Colon (tissue), 2 donors: ENCODE data around the gene PSMG3.

ENCODE experiments used
- FAIRE-seq: peaks from 2 replicates; lab custom pipeline; 2012; peaks lifted over from hg19 to GRCh38; lab: Jason Lieb, UNC
- donor health status: control.
- donor health status: control.

Gene PSMG3

GRCh38 chr7:1579481-1580421, 9.9 kb upstream of the PSMG3 start:
- no peak for FAIRE-seq

GRCh38 chr7:1578513-1578912, 8.7 kb upstream of the PSMG3 start:
- FAIRE-seq = no peak

GRCh38 chr7:1576521-1577253, 6.9 kb upstream of the PSMG3 start:
- FAIRE-seq = no peak

- no peak for FAIRE-seq
These were observed 6.0 kb upstream of the PSMG3 start for GRCh38 chr7:1575809-1576208.

- FAIRE-seq = no peak
These were observed 2.4 kb upstream of the PSMG3 start for GRCh38 chr7:1572111-1572822.

GRCh38 chr7:1569440-1569832, 396 bp downstream of the PSMG3 start:
- no peak for FAIRE-seq

- FAIRE-seq = no peak
These were observed 816 bp downstream of the PSMG3 start for GRCh38 chr7:1569016-1569415.

- FAIRE-seq = no peak
These were observed 1.8 kb downstream of the PSMG3 start for GRCh38 chr7:1567896-1568510.

- no peak for FAIRE-seq
These were observed 2.6 kb downstream of the PSMG3 start for GRCh38 chr7:1567049-1567771.

GRCh38 chr7:1566687-1567048, 3.2 kb downstream of the PSMG3 start:
- no peak for FAIRE-seq

- FAIRE-seq = no peak
These were observed 5.2 kb downstream of the PSMG3 start for GRCh38 chr7:1564603-1565022.

GRCh38 chr7:1563981-1564602, 5.7 kb downstream of the PSMG3 start:
- FAIRE-seq = no peak

- no peak for FAIRE-seq
These were observed 7.2 kb downstream of the PSMG3 start for GRCh38 chr7:1562597-1563051.

- FAIRE-seq = no peak
These were observed 7.7 kb downstream of the PSMG3 start for GRCh38 chr7:1562116-1562515.

GRCh38 chr7:1561036-1561940, 8.5 kb downstream of the PSMG3 start:
- FAIRE-seq = no peak

- FAIRE-seq = no peak
These were observed 9.2 kb downstream of the PSMG3 start for GRCh38 chr7:1560620-1561031.

GRCh38 chr7:1559626-1560590, 9.9 kb downstream of the PSMG3 start:
- no peak for FAIRE-seq

- FAIRE-seq = no peak
These were observed 10.8 kb downstream of the PSMG3 start for GRCh38 chr7:1558841-1559625.
